Choroid plexus epithelial cell (primary cell): Measurements from ENCODE around the gene HMGXB3.
A peak's percentile ranks its signal among the peaks of the same experiment; 100 is the strongest.

Source experiments
- DNase-seq: peaks from one replicate; pipeline ENCODE4 v3.0.0-alpha.2; 2010; ENCODE audit warnings: low read depth
- H3K4me3 ChIP-seq: 2 replicates; pipeline ENCODE4 v1.5.1; 2011; ENCODE audit warnings: low read depth, mild to moderate bottlenecking, control low read depth, low read length, moderate library complexity
- TF ChIP-seq, protein P1 (sequence below): conservative IDR thresholded peaks from 2 replicates; pipeline ENCODE4 v1.5.1; 2011; ENCODE audit warnings: low read depth, mild to moderate bottlenecking, control low read depth, inconsistent platforms, low read length, moderate library complexity

HMGXB3 gene

DNA sequence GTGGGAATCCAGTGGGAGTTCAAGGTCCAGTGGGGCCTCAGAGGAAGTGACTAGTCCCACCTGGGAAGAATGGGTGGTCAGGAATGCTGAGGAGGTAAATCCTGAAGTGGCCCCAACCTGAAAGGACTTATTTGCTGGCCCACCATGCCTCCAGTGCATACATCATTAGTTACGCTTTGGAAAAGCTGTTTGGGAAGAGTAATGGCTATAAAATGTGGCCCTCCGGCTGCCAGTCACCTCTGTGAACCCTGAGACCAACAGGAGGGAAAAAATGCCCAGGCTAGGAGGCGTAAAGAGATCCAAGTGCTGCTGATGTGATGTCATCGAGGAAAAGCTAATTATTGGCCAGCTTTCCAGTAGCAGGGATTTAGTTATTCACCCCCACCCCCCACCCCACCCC is 42.7 kb upstream of the HMGXB3 start:
- H3K4me3 ChIP-seq = no peak overlapping the region
- TF ChIP-seq, protein P1, sequence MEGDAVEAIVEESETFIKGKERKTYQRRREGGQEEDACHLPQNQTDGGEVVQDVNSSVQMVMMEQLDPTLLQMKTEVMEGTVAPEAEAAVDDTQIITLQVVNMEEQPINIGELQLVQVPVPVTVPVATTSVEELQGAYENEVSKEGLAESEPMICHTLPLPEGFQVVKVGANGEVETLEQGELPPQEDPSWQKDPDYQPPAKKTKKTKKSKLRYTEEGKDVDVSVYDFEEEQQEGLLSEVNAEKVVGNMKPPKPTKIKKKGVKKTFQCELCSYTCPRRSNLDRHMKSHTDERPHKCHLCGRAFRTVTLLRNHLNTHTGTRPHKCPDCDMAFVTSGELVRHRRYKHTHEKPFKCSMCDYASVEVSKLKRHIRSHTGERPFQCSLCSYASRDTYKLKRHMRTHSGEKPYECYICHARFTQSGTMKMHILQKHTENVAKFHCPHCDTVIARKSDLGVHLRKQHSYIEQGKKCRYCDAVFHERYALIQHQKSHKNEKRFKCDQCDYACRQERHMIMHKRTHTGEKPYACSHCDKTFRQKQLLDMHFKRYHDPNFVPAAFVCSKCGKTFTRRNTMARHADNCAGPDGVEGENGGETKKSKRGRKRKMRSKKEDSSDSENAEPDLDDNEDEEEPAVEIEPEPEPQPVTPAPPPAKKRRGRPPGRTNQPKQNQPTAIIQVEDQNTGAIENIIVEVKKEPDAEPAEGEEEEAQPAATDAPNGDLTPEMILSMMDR = no peak
- DNase-seq = no peak

DNA sequence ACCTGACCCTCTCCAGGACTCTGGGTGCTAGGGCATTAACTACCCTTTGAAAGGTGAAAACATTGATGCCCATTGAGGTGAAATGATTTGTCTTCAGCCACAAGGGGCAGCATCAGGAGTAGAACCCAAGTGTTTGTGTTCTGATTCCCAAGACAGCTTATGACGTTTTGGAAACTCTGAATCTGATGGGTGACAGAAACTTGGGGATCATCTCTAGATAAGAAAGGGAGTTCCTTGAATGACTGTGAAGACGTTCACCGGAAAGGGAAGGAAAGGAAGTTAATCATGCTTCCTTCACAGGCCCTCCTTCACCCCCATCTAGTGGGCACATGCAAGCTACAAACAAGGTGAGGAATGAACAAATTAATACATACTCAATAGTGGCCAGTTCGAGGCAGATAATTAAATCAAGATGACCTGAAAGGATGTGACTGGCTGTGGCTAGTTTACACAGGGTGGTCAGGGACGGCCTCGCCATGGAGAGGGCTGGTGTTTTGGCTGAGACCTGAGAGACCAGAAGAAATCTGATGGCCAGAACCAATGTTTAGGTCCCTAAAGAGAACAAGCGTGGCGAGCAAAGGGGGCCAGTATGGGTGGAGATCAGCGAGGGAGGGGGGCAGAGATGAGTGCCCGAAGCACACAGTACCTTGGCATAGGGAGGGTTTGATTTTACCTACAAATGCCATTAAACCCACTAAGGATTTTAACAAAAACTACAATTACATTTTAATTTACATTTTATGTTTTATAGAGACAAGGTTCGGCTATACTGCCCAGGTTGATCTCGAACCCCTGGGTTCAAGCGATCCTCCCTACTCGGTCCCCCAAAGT is 40.9 kb upstream of the HMGXB3 start:
- TF ChIP-seq, protein P1 = peak; percentile 69
- DNase-seq = peak; percentile 82
- peak overlapping the region; percentile 83 for H3K4me3 ChIP-seq

DNA sequence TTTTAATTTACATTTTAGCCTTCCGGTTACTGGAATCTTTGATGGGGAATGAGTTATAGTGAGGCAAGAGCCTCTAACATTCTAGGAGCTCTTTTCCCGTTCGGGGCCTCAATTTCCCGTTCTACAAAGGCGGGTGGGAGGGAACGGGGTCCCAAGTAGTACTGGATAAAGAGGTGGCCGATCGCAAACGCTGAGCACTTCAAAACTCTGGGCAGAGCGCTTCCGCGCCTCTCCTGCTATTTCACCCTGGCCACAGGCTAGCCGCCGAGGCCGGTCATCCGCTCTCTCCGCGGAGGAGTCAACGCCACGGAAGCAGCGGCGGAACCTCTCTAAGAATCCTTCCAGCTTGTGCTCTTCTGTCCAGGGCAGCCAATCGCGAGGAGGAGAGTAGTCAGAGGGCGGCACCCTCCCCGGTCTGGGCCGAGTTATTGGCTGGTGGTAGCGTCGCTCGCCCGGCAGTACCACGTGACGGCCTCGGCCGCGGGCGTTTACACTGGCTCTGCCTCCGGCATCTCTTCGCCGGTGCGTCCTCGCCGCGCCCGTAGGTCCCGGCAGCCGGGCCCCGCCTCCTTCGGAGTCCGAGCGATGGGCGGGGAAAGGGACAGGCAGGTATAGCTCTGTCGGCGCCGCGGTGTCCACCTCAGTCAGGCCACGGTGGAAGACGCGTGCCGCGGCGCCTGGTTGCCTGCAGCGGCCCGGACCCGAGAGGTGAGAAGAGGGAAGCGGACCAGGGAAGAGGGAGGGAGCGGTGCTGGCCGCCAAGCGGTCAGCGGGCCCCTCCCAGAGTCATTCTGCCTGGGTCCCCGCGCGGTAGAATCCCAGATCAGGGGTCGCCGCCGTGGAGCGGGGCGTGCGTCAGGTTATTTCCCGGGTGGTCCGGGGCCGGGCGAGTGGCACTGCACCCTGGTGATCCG is 40.0 kb upstream of the HMGXB3 start, which contains the start of gene SLC26A2:
Gene SLC26A2 (plus strand): TSS at position 487 of the 914 bp plus-strand sequence. CDS start 16,895 bp downstream, outside the sequence.
- DNase-seq = peak; percentile 99
- TF ChIP-seq, protein P1 = no peak
- peak within 1 kb of the TSS; percentile 83 for H3K4me3 ChIP-seq

DNA sequence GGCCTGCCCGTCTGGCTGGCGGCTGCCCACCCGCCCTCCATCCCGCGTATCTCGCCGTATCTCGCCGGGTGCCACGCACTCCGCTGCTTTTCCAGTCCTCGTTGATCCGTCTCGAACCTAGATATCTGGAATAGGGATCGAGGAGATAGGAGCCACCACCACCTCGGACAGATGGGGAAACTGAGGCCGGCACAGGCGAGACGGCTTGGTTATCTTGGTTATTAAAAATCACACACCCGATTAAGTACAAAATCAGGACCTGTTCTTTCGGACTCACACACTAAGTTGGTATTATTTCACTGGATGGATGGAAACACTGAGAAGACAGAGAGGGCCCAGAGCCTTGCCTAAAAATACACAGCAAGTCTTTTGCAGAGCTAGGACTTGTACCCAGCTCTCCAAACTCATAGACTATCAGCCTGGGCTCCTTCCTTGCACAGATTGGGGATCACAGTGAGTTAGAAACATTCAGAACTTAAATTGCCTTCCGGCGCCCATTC is 39.3 kb upstream of the HMGXB3 start:
- H3K4me3 ChIP-seq = peak overlapping the region; percentile 83
- TF ChIP-seq, protein P1 = no peak
- DNase-seq = no peak

DNA sequence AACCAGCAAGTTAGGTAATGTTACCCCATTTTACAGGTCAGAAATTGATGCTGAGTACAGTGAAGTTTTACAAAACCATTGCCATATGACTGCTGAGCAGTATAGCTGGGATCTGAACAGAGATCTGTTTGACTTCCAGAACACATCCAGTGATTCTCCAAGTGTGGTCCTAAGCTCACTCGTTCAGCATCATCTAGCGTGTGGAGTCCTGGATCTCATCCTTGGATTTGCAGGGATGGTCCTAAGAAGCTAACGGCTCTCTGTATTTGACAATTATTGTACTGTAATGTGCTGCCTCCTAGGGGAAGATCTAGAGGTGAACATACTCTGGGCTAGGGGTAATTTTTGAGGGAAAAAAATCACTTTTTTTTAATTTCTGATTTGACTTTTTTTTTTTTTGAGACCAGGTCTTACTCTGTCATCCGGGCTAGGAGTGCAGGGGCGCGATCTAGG is 38.6 kb upstream of the HMGXB3 start:
- no peak overlapping the region for H3K4me3 ChIP-seq
- peak; percentile 83 for DNase-seq
- TF ChIP-seq, protein P1 = peak; percentile 72

DNA sequence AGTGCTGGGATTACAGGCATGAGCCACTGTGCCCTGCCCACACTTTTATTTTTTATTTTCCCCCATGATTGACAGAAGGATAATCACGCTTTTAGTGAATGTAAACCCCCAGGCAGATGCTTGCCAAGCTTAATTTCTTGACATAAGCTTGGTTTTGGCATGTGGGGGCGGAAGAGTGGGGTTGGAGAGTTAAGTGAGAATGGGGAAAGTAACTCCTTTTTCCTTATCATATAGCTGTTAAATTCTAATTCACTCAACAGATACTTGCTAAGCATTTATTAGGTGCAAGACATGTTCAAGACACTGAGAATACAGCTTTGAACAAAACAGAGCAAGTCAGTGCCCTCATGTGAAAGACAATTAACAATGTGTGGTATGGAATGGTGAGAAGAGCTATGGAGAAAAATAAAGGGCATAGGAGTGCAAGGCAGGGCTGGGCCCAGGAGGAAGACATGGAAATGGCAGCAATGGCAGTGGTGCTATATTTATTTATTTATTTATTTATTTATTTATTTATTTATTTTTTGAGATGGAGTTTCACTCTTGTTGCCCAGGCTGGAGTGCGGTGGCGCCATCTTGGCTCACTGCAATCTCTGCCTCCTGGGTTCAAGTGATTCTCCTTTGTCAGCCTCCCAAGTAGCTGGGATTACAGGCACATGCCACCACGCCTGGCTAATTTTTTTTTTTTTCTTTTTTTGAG is 37.8 kb upstream of the HMGXB3 start:
- DNase-seq = no peak
- H3K4me3 ChIP-seq = no peak overlapping the region

More for the DNA sequence above, 37.8 kb upstream of the HMGXB3 start:
- TF ChIP-seq, protein P1 = no peak
